KG1 (cell line): Measurements from ENCODE around the gene ERVH48-1.
A peak's percentile ranks its signal among the peaks of the same experiment; 100 is the strongest.
"Not testable (repeated sequence)": the region's sequence is repeated elsewhere in the genome, so short reads cannot be mapped to it uniquely, and the experiment has no call there.

ENCODE experiments used
- DNase-seq: peaks from one replicate; lab custom pipeline; 2025; lab: John Stamatoyannopoulos, UW

The ERVH48-1 gene

GRCh38 chr21:42938606-42938995 lies 13.2 kb upstream of the ERVH48-1 start:
- DNase-seq, result not testable (repeated sequence)

GRCh38 chr21:42937960-42938605 lies 12.7 kb upstream of the ERVH48-1 start:
- no peak for DNase-seq

GRCh38 chr21:42937034-42937940 lies 11.9 kb upstream of the ERVH48-1 start:
- DNase-seq, result not testable (repeated sequence)

GRCh38 chr21:42936360-42936759 lies 10.9 kb upstream of the ERVH48-1 start:
- not testable (repeated sequence) for DNase-seq

- not testable (repeated sequence) for DNase-seq
Measured at GRCh38 chr21:42933973-42934372, 8.5 kb upstream of the ERVH48-1 start.

GRCh38 chr21:42933137-42933970 lies 7.9 kb upstream of the ERVH48-1 start:
- DNase-seq, result not testable (repeated sequence)

GRCh38 chr21:42932378-42933136 lies 7.1 kb upstream of the ERVH48-1 start:
- DNase-seq, result not testable (repeated sequence)

GRCh38 chr21:42931560-42932235 lies 6.3 kb upstream of the ERVH48-1 start:
- DNase-seq, result no peak

- DNase-seq, result no peak
Measured at GRCh38 chr21:42929969-42930368, 4.5 kb upstream of the ERVH48-1 start.

GRCh38 chr21:42927474-42928200 lies 2.2 kb upstream of the ERVH48-1 start:
- DNase-seq, result not testable (repeated sequence)

- DNase-seq, result no peak
Measured at GRCh38 chr21:42924433-42924751, 1.0 kb downstream of the ERVH48-1 start.

GRCh38 chr21:42923553-42924432 lies 1.6 kb downstream of the ERVH48-1 start:
- DNase-seq, result peak; percentile 74

- no peak for DNase-seq
Measured at GRCh38 chr21:42922918-42923317, 2.5 kb downstream of the ERVH48-1 start.

- no peak for DNase-seq
Measured at GRCh38 chr21:42921927-42922326, 3.5 kb downstream of the ERVH48-1 start.

- no peak for DNase-seq
Measured at GRCh38 chr21:42918291-42918690, 7.1 kb downstream of the ERVH48-1 start.

GRCh38 chr21:42913476-42913875 lies 12.0 kb downstream of the ERVH48-1 start:
- no peak for DNase-seq

- DNase-seq, result not testable (repeated sequence)
Measured at GRCh38 chr21:42911920-42912319, 13.5 kb downstream of the ERVH48-1 start.

- not testable (repeated sequence) for DNase-seq
Measured at GRCh38 chr21:42908484-42908883, 16.9 kb downstream of the ERVH48-1 start.

- no peak for DNase-seq
Measured at GRCh38 chr21:42906233-42906632, 19.2 kb downstream of the ERVH48-1 start.
